Ishikawa (cell line): ENCODE data around the gene CCL14.

ENCODE experiments used
- FOXM1 ChIP-seq: IDR thresholded peaks from 2 replicates; pipeline ENCODE4 v1.6.1; 2012; ENCODE audit warnings: low read depth, borderline replicate concordance
- RAD21 ChIP-seq: IDR thresholded peaks from 2 replicates; pipeline ENCODE4 v1.6.1; 2012; ENCODE audit warnings: low read depth
- YY1 ChIP-seq: IDR thresholded peaks from 2 replicates; pipeline ENCODE4 v1.6.1; 2012; ENCODE audit warnings: low read depth
- TF ChIP-seq, protein P1 (sequence below): IDR thresholded peaks from 2 replicates; pipeline ENCODE4 v1.6.1; 2012; ENCODE audit warnings: low read depth, mild to moderate bottlenecking
- TF ChIP-seq, protein P2 (sequence below): IDR thresholded peaks from 2 replicates; pipeline ENCODE4 v1.6.1; 2012

GRCh38 chr17:35981908-35982330 is 4.6 kb downstream of the CCL14 start:
- TF ChIP-seq, protein P1, sequence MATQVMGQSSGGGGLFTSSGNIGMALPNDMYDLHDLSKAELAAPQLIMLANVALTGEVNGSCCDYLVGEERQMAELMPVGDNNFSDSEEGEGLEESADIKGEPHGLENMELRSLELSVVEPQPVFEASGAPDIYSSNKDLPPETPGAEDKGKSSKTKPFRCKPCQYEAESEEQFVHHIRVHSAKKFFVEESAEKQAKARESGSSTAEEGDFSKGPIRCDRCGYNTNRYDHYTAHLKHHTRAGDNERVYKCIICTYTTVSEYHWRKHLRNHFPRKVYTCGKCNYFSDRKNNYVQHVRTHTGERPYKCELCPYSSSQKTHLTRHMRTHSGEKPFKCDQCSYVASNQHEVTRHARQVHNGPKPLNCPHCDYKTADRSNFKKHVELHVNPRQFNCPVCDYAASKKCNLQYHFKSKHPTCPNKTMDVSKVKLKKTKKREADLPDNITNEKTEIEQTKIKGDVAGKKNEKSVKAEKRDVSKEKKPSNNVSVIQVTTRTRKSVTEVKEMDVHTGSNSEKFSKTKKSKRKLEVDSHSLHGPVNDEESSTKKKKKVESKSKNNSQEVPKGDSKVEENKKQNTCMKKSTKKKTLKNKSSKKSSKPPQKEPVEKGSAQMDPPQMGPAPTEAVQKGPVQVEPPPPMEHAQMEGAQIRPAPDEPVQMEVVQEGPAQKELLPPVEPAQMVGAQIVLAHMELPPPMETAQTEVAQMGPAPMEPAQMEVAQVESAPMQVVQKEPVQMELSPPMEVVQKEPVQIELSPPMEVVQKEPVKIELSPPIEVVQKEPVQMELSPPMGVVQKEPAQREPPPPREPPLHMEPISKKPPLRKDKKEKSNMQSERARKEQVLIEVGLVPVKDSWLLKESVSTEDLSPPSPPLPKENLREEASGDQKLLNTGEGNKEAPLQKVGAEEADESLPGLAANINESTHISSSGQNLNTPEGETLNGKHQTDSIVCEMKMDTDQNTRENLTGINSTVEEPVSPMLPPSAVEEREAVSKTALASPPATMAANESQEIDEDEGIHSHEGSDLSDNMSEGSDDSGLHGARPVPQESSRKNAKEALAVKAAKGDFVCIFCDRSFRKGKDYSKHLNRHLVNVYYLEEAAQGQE, result no peak
- TF ChIP-seq RAD21 (no peak; the same call in 1 of the 2 replicates), YY1 (no peak), FOXM1 (no peak)
- TF ChIP-seq, protein P2, sequence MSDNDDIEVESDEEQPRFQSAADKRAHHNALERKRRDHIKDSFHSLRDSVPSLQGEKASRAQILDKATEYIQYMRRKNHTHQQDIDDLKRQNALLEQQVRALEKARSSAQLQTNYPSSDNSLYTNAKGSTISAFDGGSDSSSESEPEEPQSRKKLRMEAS, result no peak
